Activated CD8-positive, alpha-beta T cell treated with anti-CD3 and anti-CD28 coated beads for 36 hours (primary cell): ENCODE results near the gene TYROBP. TPM values are rescaled to one million over a fixed set of nuclear protein-coding genes. Genes with fewer than 3 reads are reported as not detected.
"Not testable (repeated sequence)": the region's sequence is repeated elsewhere in the genome, so short reads cannot be mapped to it uniquely, and the experiment has no call there.

Experiments
- ATAC-seq: fragments of 200-7000 bp; cut with Tn5 transposase; one replicate; pipeline ENCODE4 v1.10.0; 2021; ENCODE audit warnings: mild to moderate bottlenecking, moderate library complexity
- CTCF ChIA-PET: fragments of 350-600 bp; sonication (Branson Sonifier 250); formaldehyde crosslinking; loops from one replicate; lab custom pipeline; 2021; ENCODE audit warnings: antibody characterized with exemption; lab: Charles Lee
- POLR2A ChIA-PET: fragments of 350-600 bp; sonication (Branson Sonifier 250); formaldehyde crosslinking; loops from one replicate; lab custom pipeline; 2021; ENCODE audit warnings: antibody characterized with exemption; lab: Charles Lee
- DNase-seq: peaks from one replicate; pipeline ENCODE4 v3.0.0-alpha.2; 2020
- H3K27ac Mint-ChIP-seq: one replicate; pipeline ENCODE4 v1.8.0; 2021; ENCODE audit warnings: mild to moderate bottlenecking, mixed read lengths
- H3K27me3 Mint-ChIP-seq: one replicate; pipeline ENCODE4 v1.8.0; 2021; ENCODE audit warnings: mixed read lengths
- H3K36me3 Mint-ChIP-seq: one replicate; pipeline ENCODE4 v1.8.0; 2021; ENCODE audit warnings: low read depth, mixed read lengths
- H3K4me1 Mint-ChIP-seq: one replicate; pipeline ENCODE4 v1.8.0; 2021; ENCODE audit warnings: low read depth, mixed read lengths
- H3K4me3 Mint-ChIP-seq: one replicate; pipeline ENCODE4 v1.8.0; 2021; ENCODE audit warnings: mild to moderate bottlenecking, moderate library complexity, mixed read lengths
- H3K9me3 Mint-ChIP-seq: one replicate; pipeline ENCODE4 v1.8.0; 2021; ENCODE audit warnings: mixed read lengths
- CTCF ChIP-seq: fragments of 200-600 bp; IDR thresholded peaks from one replicate; pipeline ENCODE4 v1.8.0; 2022; ENCODE audit warnings: antibody characterized with exemption, mild to moderate bottlenecking
- intact Hi-C: fragments of 100-400 bp; cut with micrococcal nuclease; formaldehyde crosslinking; loops from one replicate; pipeline ENCODE4 v1.10.0; 2022
- total RNA-seq, 2 experiments: library from RNA; stranded (reverse); gene quantifications; one replicate each; pipeline ENCODE4 v1.2.3, GENCODE V29; 2021

Gene TYROBP
- total RNA-seq, 2 experiments from 2014 or later, result 0.81 to 1.5 TPM

GRCh38 chr19:35894342-35894741 is 13.8 kb downstream of the TYROBP start:
- no peak for DNase-seq
- ChIA-PET CTCF (interaction anchor here (0.7 to 1.0 kb wide), 3 partner anchors 9 to 37 kb away, joined by 3 to 7 read pairs (median 4); no protein-coding TSS in a partner anchor), POLR2A (interaction anchor here (0.7 to 1.6 kb wide), 2 partner anchors 9 to 11 kb away, joined by 3 to 4 read pairs; no protein-coding TSS in a partner anchor)
- H3K4me3 Mint-ChIP-seq, result no peak overlapping the region
- no peak for ATAC-seq
- no peaks in the 10 kb centered on the region for H3K27me3 Mint-ChIP-seq
- no peaks in the 10 kb centered on the region for H3K9me3 Mint-ChIP-seq
- no peak for TF ChIP-seq CTCF
- H3K36me3 Mint-ChIP-seq, result peaks cover 83% of the 10 kb centered on the region
- intact Hi-C loops, result no loop called here
- peaks cover 28% of the 10 kb centered on the region for H3K4me1 Mint-ChIP-seq
- H3K27ac Mint-ChIP-seq, result no peak overlapping the region

- DNase-seq, H3K27me3 Mint-ChIP-seq, CTCF ChIA-PET, intact Hi-C loops, H3K9me3 Mint-ChIP-seq, ATAC-seq, H3K27ac Mint-ChIP-seq, H3K4me3 Mint-ChIP-seq: not testable (repeated sequence)
- POLR2A ChIA-PET, result interaction anchor here (0.9 kb wide), 1 partner anchor 12 kb away, joined by 3 read pairs; no protein-coding TSS in a partner anchor
- peaks cover 22% of the 10 kb centered on the region for H3K4me1 Mint-ChIP-seq
- H3K36me3 Mint-ChIP-seq, result peaks cover 82% of the 10 kb centered on the region
Measured at GRCh38 chr19:35891819-35892218, 16.3 kb downstream of the TYROBP start.

GRCh38 chr19:35890113-35890650 is 17.9 kb downstream of the TYROBP start:
- H3K36me3 Mint-ChIP-seq, result peaks cover 74% of the 10 kb centered on the region
- intact Hi-C loops, result no loop called here
- no peak for TF ChIP-seq CTCF
- H3K27me3 Mint-ChIP-seq, result no peaks in the 10 kb centered on the region
- H3K9me3 Mint-ChIP-seq, result no peaks in the 10 kb centered on the region
- ATAC-seq (no peak), DNase-seq (no peak)
- no peak overlapping the region for H3K4me3 Mint-ChIP-seq
- POLR2A ChIA-PET, result interaction anchor here (1.0 kb wide), 1 partner anchor 26 kb away, joined by 3 read pairs; no protein-coding TSS in a partner anchor
- CTCF ChIA-PET, result no interaction called here
- H3K4me1 Mint-ChIP-seq, result peaks cover 16% of the 10 kb centered on the region
- H3K27ac Mint-ChIP-seq, result no peak overlapping the region

GRCh38 chr19:35889370-35890112 is 18.6 kb downstream of the TYROBP start:
- intact Hi-C loops, result no loop called here
- ATAC-seq (no peak), DNase-seq (no peak)
- POLR2A ChIA-PET, result interaction anchor here (1.0 kb wide), 1 partner anchor 27 kb away, joined by 3 read pairs; no protein-coding TSS in a partner anchor
- CTCF ChIA-PET, result interaction anchor here (1.0 kb wide), 1 partner anchor 42 kb away, joined by 3 read pairs; no protein-coding TSS in a partner anchor
- Mint-ChIP-seq H3K4me1 (peaks cover 14% of the 10 kb centered on the region), H3K27me3 (no peaks in the 10 kb centered on the region), H3K36me3 (peaks cover 70% of the 10 kb centered on the region), H3K27ac (no peak overlapping the region), H3K9me3 (no peaks in the 10 kb centered on the region), H3K4me3 (no peak overlapping the region)
- TF ChIP-seq CTCF, result no peak

- Mint-ChIP-seq H3K27ac (no peak overlapping the region), H3K9me3 (no peaks in the 10 kb centered on the region), H3K4me3 (no peak overlapping the region), H3K36me3 (peaks cover 59% of the 10 kb centered on the region), H3K27me3 (no peaks in the 10 kb centered on the region), H3K4me1 (peaks cover 14% of the 10 kb centered on the region)
- intact Hi-C loops, result no loop called here
- ATAC-seq (no peak), DNase-seq (no peak)
- ChIA-PET CTCF (interaction anchor here (1.7 kb wide), 1 partner anchor 43 kb away, joined by 4 read pairs; no protein-coding TSS in a partner anchor), POLR2A (no interaction called here)
- TF ChIP-seq CTCF, result no peak
Measured at GRCh38 chr19:35888398-35888797, 19.7 kb downstream of the TYROBP start.
